Islet of Langerhans (tissue), 1 donor: Measurements from ENCODE around the gene MPRIP.
"Not testable (repeated sequence)": the region's sequence is repeated elsewhere in the genome, so short reads cannot be mapped to it uniquely, and the experiment has no call there.

Experiments
- FAIRE-seq: peaks from one replicate; lab custom pipeline; 2011; peaks lifted over from hg19 to GRCh38; lab: Jason Lieb, UNC

MPRIP gene

DNA sequence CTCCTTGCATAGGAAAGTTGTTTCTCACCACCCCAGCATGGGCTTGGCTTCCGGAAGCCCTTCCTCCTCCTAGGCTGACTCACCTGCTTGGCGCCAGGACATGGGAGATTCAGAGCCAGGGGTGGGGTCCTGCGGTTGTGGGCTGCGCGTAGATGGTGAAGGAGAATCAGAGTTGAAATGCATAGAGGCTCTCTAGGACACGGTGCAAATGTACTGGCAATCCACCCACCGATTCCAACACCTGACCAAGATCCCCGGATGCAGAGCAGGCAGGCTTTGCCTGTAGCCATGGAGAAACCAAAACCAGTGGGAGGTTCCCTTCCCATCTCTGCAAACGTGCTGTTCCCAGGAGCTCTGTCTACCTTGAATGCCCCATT lies 27.5 kb upstream of the MPRIP start:
- FAIRE-seq, result not testable (repeated sequence)

DNA sequence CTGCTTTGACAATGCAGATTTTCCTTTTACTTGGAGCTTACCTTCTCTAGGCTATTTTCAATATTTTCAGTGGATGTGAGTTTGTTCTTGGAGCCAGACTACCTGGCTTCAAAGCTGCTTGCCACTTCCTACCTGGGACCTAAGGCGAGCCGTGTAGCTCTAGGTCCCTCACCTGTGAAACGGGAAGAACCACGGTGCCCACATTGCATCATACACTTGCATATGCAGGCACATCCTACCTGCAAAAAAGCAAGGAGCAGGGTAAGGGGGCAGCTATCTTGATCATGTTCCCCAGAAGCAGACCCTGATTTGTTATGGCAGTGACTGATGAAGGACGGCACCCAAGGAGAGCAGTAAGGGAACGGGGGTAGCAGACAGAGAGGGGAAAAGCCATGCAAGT lies 27.0 kb upstream of the MPRIP start:
- no peak for FAIRE-seq

DNA sequence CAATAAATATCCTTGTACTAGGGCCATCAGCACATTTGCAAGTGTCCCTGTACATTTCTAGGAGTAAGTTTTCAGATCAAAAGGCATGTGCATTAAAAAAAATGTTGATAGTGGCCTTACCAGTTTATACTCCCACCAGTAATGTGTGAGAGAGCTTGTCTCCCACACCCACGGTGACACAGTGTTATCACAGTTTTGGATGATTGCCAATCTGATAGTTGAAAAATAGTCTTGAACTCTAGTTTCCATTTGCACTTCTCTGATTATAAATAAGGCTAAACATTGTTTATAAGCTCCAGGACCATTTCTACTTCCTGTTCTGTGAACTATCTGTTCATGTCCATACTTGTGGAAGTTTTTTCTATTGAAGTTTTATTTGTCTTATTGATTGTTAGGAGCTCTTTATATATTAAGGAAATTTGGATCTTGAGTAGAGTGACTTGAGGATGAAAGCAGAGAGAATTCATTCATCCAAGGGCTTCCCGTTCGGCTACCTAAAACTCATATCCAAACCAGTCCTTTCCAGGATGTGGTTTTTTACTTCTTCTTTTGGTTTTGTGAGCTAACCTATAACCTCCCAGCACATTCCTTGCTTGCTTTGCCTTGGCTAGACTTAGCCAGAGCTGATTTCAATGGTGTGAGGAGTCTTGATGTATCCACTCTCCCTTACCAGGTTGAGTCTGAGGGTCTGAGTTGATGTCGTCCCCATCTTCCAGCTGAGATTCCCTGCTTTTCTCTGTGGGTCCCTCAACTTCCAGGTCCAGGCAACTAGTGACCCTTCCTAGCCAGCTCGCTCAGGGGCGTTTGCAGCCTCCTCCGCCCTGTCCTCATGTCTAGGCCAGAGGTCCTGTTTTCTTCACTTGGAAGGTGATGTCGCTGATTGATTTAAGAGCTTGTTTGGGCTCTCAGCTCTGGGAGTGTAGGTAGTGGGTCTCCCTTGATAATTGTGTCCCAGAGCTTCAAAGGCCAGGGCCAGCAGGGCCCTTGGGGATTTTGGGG lies 25.8 kb upstream of the MPRIP start:
- not testable (repeated sequence) for FAIRE-seq

DNA sequence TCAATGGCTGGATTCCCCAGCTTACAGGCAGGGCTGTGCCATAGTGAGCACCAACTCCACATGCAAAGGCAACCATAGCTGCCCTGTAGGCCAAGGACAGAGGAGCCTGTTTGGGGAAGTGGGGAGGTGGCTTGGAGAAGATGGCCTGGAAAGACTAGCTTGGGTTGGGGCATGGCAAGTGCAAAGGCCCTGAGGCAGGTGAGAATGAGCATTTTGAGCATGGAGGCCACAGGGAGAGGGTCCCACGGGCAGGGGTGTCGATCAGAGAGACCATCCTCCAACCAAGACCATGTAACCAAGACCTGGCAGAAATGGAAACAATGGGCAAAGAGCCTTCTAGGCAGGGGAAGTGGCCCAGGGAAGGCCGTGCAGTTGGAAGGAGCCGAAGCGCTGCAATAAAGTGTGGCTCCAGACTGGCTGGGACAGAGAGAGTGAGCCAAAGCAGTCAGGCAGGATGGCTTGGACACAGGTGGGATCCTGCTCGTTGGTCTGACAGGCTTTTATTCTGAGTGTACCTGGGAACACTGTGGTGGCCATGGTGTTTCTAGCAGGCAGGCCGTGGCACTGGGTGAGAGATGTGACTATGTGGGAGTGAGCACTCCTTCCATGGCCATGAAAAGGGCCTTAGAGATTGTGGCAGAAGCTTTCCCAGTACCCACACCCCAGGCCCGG lies 24.8 kb upstream of the MPRIP start:
- no peak for FAIRE-seq

GRCh38 chr17:17018021-17018441 lies 24.2 kb upstream of the MPRIP start:
- FAIRE-seq, result no peak

DNA sequence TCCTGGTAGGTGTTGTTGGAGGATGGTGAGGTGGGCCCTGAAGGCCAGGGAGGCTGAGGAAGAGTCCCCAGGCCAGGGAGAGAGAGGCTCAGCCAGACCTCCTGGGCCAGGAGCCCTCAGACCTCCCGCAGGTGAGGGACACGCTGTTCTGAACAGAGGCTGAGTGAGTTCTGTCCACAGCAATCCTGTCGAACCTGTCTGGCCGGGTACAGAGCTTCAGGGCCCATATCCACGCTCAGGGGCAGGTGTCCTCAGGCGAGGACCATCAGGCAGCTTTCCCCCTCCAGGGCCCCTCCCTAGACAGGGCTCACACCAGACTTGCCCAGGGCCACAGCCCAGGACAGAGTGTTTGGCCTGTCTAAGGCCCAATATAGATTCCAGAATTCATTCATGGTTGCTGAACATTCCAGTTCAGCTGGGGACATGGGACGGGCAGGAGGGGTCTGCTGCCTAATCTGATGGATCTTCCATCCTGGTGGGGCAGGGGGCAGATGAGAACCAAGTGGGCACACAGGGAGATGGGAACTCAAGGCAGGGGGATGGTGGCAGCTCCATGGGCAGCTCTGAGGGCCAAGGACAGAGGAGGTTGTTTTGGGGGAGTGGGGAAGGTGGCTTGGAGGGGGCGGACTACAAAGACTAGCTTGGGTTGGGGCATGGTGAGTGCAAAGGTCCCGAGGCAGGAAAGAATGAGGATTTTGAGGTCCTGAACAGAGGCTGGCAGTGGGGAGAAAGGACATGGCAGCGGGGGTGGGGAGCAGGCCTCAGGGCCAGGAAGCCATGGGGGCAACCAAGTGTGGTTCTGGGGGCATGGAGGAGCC lies 23.4 kb upstream of the MPRIP start:
- FAIRE-seq, result no peak

- no peak for FAIRE-seq
These were observed 22.9 kb upstream of the MPRIP start for GRCh38 chr17:17019430-17019762.

GRCh38 chr17:17019891-17020456 lies 22.3 kb upstream of the MPRIP start:
- no peak for FAIRE-seq

GRCh38 chr17:17020821-17021193 lies 21.4 kb upstream of the MPRIP start:
- FAIRE-seq, result no peak

GRCh38 chr17:17021194-17021863 lies 20.9 kb upstream of the MPRIP start:
- no peak for FAIRE-seq

- no peak for FAIRE-seq
These were observed 20.2 kb upstream of the MPRIP start for GRCh38 chr17:17022011-17022410.

- FAIRE-seq, result no peak
These were observed 19.8 kb upstream of the MPRIP start for GRCh38 chr17:17022456-17022855.

DNA sequence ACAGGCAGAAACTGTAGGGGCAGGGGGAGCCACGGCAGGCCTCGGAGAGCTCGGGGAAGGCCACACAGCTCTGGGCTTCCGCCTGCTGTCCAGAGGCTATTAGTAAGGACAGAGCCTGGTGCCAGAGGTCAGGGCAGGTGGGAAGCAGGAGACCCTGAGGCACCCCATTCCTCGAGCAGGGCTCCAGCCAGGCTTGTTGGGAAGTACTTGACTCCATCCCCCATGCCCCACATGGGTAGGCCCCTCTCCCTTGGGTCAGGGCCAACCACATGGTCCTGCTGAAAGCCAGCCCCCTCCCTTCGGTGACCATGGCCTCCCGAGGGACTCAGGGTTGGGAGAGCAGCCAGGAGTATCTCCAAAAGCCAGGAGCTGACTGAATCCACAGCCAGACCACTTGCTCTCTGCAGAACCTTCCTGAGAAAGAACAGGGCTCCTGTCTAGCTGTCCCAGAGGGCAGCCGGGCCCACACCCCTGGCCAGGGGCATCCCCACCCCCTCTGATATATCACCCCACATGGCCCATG lies 17.4 kb upstream of the MPRIP start:
- no peak for FAIRE-seq

DNA sequence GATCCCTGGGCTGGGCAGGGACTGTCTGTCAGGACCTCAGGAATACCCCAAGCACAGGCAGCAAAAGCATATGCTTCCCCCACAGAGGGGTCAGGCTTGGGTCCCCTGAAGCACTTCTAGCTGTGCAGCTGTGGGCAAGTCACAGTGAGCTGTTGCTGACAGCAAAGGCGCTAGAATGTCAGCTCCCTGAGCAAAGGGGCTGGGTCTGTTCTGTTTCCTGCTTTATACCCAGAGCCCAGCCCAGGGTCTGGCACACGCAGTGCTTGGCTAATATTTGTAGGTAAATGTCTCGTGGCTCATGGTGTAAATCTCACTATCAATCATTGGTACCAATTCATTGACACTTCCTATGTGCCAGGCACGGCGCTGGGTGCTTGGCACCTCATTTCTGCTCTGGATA lies 16.6 kb upstream of the MPRIP start:
- FAIRE-seq, result no peak

- no peak for FAIRE-seq
These were observed 16.1 kb upstream of the MPRIP start for GRCh38 chr17:17026163-17026562.

- FAIRE-seq, result no peak
These were observed 14.7 kb upstream of the MPRIP start for GRCh38 chr17:17027442-17028058.

DNA sequence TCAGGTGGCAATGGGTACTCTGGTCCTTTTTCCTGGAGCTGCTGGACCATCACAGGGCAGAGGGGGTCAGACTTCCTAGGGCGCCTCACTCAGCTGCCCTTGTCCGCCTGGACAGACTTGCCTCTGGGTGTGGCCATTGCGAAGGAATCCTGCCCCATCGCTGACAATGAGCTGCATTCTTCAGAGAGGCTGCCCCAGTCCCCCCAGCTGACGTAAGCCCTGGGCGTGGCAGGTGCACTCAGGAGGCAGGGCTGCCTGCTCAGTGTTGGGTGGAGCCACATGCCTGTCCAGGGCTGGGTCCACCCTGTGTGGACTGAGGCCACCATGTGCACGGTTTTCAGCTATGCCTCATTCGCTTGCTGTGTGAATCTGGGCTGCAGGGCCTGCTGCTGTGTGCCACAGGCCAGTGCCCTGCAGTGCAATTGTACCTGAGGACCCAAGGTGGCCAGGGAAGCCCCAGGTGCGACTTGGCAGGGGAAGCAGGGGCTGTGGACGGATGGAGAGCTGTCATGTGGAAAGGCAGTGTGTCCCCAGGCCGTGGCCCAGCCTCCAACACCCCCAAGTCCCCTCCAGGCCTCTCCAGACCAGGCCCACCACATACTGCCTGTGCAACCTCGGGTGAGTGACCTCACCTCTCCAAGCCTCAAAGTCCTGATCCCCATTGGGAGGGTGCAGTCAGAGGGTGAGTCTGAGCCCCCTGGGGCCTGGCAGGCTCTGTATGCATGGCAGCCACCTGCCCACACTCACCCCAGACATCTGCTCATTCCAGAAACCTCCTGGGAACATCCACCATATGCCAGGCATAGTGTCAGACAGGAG lies 14.0 kb upstream of the MPRIP start:
- FAIRE-seq, result no peak

GRCh38 chr17:17028878-17029535 lies 13.2 kb upstream of the MPRIP start:
- FAIRE-seq, result no peak

- no peak for FAIRE-seq
These were observed 12.3 kb upstream of the MPRIP start for GRCh38 chr17:17029938-17030337.
